ENCODE data around the gene CRTC3.

GRCh38 chr15:90585863-90586262 lies 56.1 kb downstream of the CRTC3 start:
- TF ChIP-seq POLR2A (IDR thresholded peaks at IDR 0.05; ENCODE audit: low read depth, low read length) (no peak), EZH2 (IDR thresholded peaks at IDR 0.05; ENCODE audit: borderline replicate concordance, low read depth, low read length, severe bottlenecking) (no peak)
